A673 (cell line): ENCODE data around the gene SLC2A13. TPM values are rescaled to one million over a fixed set of nuclear protein-coding genes. Genes with fewer than 3 reads are reported as not detected.

ENCODE experiments used
- BruUV-seq: library from RNA; stranded (reverse); fragments of 400-500 nt; replicated peaks from 2 replicates; lab custom pipeline; 2021; lab: Mats Ljungman, UMichigan
- CTCF ChIA-PET: fragments of 300-600 bp; sonication (Branson Sonifier 250); formaldehyde crosslinking; loops from one replicate; lab custom pipeline; 2022; ENCODE audit warnings: antibody characterized with exemption; lab: Charles Lee
- POLR2A ChIA-PET: fragments of 300-600 bp; sonication (Branson Sonifier 250); formaldehyde crosslinking; loops from one replicate; lab custom pipeline; 2022; ENCODE audit warnings: antibody characterized with exemption; ENCODE audit not compliant: low non-redundant PET; lab: Charles Lee
- DNase-seq: peaks from one replicate; pipeline ENCODE4 v3.0.0-alpha.2; 2015; ENCODE audit warnings: low spot score
- H3K27ac ChIP-seq: fragments of 200-600 bp; sonication (generic); 2 replicates; pipeline ENCODE4 v1.5.1; 2016; ENCODE audit warnings: mixed run types, low read depth, mild to moderate bottlenecking, mixed read lengths, antibody characterized with exemption, low read length; ENCODE audit not compliant: poor library complexity, severe bottlenecking
- H3K27me3 ChIP-seq: fragments of 200-600 bp; sonication (generic); replicated peaks from 2 replicates; pipeline ENCODE4 v1.6.1; 2017; ENCODE audit warnings: mixed run types, low read depth, mild to moderate bottlenecking, mixed read lengths, antibody characterized with exemption, low read length; ENCODE audit not compliant: insufficient read depth, poor library complexity
- H3K36me3 ChIP-seq: fragments of 200-600 bp; sonication (generic); 2 replicates; pipeline ENCODE4 v1.6.1; 2016; ENCODE audit warnings: mixed run types, mild to moderate bottlenecking, mixed read lengths, antibody characterized with exemption, low read length; ENCODE audit not compliant: insufficient read depth, poor library complexity, severe bottlenecking
- H3K4me1 ChIP-seq: fragments of 200-600 bp; sonication (generic); 2 replicates; pipeline ENCODE4 v1.6.1; 2017; ENCODE audit warnings: mixed run types, mild to moderate bottlenecking, mixed read lengths, antibody characterized with exemption, low read length; ENCODE audit not compliant: insufficient read depth, poor library complexity, severe bottlenecking
- H3K4me3 ChIP-seq: fragments of 200-600 bp; sonication (generic); 2 replicates; pipeline ENCODE4 v1.5.1; 2016; ENCODE audit warnings: low read depth, mixed run types, mild to moderate bottlenecking, mixed read lengths, low read length; ENCODE audit not compliant: poor library complexity, severe bottlenecking
- H3K9me3 ChIP-seq: fragments of 200-600 bp; sonication (generic); 2 replicates; pipeline ENCODE4 v1.6.1; 2016; ENCODE audit warnings: mixed run types, low read depth, mild to moderate bottlenecking, mixed read lengths, antibody characterized with exemption, low read length; ENCODE audit not compliant: poor library complexity, severe bottlenecking
- EZH2 ChIP-seq: fragments of 200-600 bp; sonication (generic); IDR thresholded peaks from 2 replicates; pipeline ENCODE4 v1.6.1; 2017; ENCODE audit warnings: borderline replicate concordance, low read depth, mild to moderate bottlenecking, mixed read lengths, antibody characterized with exemption, low read length; ENCODE audit not compliant: poor library complexity, severe bottlenecking
- intact Hi-C: fragments of 100-400 bp; cut with micrococcal nuclease; formaldehyde crosslinking; loops from one replicate; pipeline ENCODE4 v1.10.0; 2022; ENCODE audit not compliant: unreplicated experiment
- total RNA-seq: library from RNA; stranded (reverse); gene quantifications from 2 replicates; pipeline ENCODE4 v1.2.3, GENCODE V29; 2021
- TF ChIP-seq, protein P1 (sequence below): fragments of 300-800, 200-600 bp; sonication (generic); conservative IDR thresholded peaks from 2 replicates; pipeline ENCODE4 v1.5.1; 2017; ENCODE audit warnings: low read depth, mild to moderate bottlenecking, antibody characterized with exemption, low read length, moderate library complexity, mixed read lengths

Gene SLC2A13
- total RNA-seq, 1 experiment from 2014 or later: 9.1 TPM

DNA sequence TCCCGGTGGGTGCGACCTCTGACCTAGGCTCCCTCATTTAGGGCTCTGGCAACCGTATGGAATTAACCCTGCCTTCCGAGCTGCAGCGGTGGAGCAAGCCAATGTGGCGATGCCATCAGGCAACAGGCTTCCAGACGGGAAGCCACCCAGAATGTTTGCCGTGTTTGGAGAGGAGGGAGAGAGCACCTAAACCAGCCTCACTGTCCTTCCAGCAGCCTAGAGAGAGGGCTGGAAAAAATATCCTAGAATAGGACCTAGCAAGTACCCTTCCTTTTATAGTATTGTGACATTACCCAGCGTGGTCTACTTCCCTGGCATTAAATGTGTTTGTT lies 287 bp upstream of the SLC2A13 start:
- DNase-seq: no peak
- BruUV-seq: no TSS peak
- H3K36me3 ChIP-seq: no peaks in the 10 kb centered on the region
- POLR2A ChIA-PET: no interaction called here
- CTCF ChIA-PET: no interaction called here
- no peaks in the 10 kb centered on the region for H3K9me3 ChIP-seq
- intact Hi-C loops: loop anchor here (2.0 to 5.0 kb wide), 2 partner anchors 299 to 519 kb away; no protein-coding TSS in a partner anchor
- peaks cover 13% of the 10 kb centered on the region for H3K4me1 ChIP-seq
- peak overlapping the region; percentile 89 for H3K4me3 ChIP-seq
- H3K27me3 ChIP-seq: no peaks in the 10 kb centered on the region
- TF ChIP-seq EZH2: no peak
- TF ChIP-seq, protein P1, sequence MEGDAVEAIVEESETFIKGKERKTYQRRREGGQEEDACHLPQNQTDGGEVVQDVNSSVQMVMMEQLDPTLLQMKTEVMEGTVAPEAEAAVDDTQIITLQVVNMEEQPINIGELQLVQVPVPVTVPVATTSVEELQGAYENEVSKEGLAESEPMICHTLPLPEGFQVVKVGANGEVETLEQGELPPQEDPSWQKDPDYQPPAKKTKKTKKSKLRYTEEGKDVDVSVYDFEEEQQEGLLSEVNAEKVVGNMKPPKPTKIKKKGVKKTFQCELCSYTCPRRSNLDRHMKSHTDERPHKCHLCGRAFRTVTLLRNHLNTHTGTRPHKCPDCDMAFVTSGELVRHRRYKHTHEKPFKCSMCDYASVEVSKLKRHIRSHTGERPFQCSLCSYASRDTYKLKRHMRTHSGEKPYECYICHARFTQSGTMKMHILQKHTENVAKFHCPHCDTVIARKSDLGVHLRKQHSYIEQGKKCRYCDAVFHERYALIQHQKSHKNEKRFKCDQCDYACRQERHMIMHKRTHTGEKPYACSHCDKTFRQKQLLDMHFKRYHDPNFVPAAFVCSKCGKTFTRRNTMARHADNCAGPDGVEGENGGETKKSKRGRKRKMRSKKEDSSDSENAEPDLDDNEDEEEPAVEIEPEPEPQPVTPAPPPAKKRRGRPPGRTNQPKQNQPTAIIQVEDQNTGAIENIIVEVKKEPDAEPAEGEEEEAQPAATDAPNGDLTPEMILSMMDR: no peak
- no peak overlapping the region for H3K27ac ChIP-seq

DNA sequence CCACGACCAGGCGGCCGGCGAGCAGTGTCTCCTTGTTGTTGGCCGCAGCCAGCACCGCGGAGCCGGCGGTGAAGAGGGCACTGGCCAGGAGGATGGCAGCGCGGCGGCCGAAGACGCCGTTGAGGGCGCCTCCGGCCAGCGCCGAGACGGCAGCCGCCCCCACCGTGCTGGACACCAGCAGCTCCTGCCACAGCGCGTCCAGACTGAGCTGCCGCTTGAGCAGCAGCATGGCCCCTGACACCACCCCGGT lies 691 bp downstream of the SLC2A13 start:
- Histone ChIP-seq H3K4me1 (peaks cover 14% of the 10 kb centered on the region), H3K4me3 (peak overlapping the region; percentile 89), H3K27ac (peak overlapping the region; percentile 70), H3K36me3 (no peaks in the 10 kb centered on the region), H3K9me3 (no peaks in the 10 kb centered on the region), H3K27me3 (no peaks in the 10 kb centered on the region)
- BruUV-seq: no TSS peak
- ChIA-PET CTCF (interaction anchor here (2.0 kb wide), 1 partner anchor 94 kb away, joined by 7 read pairs; no protein-coding TSS in a partner anchor), POLR2A (no interaction called here)
- TF ChIP-seq, protein P1: no peak
- TF ChIP-seq EZH2: no peak
- no peak for DNase-seq
- intact Hi-C loops: loop anchor here (5.0 kb wide), 1 partner anchor 298 kb away; no protein-coding TSS in a partner anchor

DNA sequence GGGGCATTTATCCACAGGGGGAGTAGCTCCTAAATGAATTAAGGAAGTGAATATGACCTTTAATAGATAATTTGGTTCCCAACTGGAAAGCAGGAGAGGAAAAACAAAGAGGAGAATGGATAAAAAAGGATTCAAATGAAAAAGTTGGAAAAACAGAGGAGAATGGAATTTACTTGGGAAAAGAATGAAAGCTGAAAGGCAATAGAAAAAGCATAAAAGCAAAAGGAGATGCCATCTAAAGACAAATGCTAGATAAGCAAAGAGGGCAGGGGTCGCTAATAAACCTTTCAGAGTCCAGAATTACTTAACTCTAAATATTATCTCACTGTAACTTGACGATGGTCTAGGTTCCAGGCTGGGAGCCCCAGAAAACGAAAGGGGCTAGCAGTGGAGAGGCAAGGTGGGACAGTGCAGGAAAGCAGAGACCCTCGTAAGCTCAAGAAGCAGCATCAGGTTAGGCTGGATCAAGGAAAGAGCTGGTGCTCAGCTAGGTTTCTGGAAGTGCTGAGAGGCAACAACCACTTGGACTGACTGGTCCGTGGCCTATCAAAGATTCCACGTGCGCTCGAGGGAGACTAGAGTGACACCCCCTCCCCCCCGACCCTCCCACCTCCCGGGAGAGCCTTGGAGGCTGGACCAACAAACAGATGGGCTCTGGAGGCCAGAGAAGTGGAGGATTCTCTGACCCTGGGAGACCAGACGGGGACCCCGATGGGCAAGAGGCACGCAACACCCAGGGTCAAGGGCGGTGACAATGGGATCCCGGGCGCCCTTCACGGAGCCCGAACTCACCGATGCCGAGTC lies 1.2 kb downstream of the SLC2A13 start:
- no peak for TF ChIP-seq EZH2
- TF ChIP-seq, protein P1: no peak
- Histone ChIP-seq H3K4me3 (peak overlapping the region; percentile 89), H3K36me3 (no peaks in the 10 kb centered on the region), H3K4me1 (peaks cover 19% of the 10 kb centered on the region), H3K9me3 (no peaks in the 10 kb centered on the region), H3K27me3 (no peaks in the 10 kb centered on the region), H3K27ac (no peak overlapping the region)
- POLR2A ChIA-PET: no interaction called here
- no TSS peak for BruUV-seq
- CTCF ChIA-PET: interaction anchor here (2.0 kb wide), 1 partner anchor 93 kb away, joined by 7 read pairs; no protein-coding TSS in a partner anchor
- DNase-seq: peak; percentile 24
- intact Hi-C loops: loop anchor here (5.0 kb wide), 2 partner anchors 48 to 297 kb away; no protein-coding TSS in a partner anchor
